Activated CD4-positive, alpha-beta memory T cell treated with anti-CD3 and anti-CD28 coated beads, Interleukin-2, amount 10 ng/mL, durations not matched to agents 7 days and 5 days (primary cell): ENCODE data around the gene G6PC2. TPM values are rescaled to one million over a fixed set of nuclear protein-coding genes. Genes with fewer than 3 reads are reported as not detected.

Experiments used
- total RNA-seq, 2 experiments: library from RNA; stranded (reverse); gene quantifications; one replicate each; pipeline ENCODE4 v1.2.3, GENCODE V29; 2021

Gene G6PC2
- total RNA-seq, 2 experiments from 2014 or later = not detected

Other genes starting within 250 kb of the G6PC2 start
- gene NOSTRIN, start 98.7 kb upstream of the G6PC2 start, total RNA-seq = not detected
- gene SPC25, start 10.9 kb upstream of the G6PC2 start, total RNA-seq = 10 to 100 TPM; 33.3 to 34.2 TPM
- not detected for gene ABCB11, start 130.0 kb downstream of the G6PC2 start, total RNA-seq
- not detected for gene DHRS9, start 168.3 kb downstream of the G6PC2 start, total RNA-seq